Pancreas (tissue), 10 donors: ENCODE measurements around the gene LTO1. TPM values are rescaled to one million over a fixed set of nuclear protein-coding genes. Genes with fewer than 3 reads are reported as not detected.

ENCODE experiments used
- ATAC-seq, 4 donors: fragments of 200-7000 bp; cut with Tn5 transposase; one replicate each; pipeline versions ENCODE4 v1.8.0 to v1.9.1; 2020; ENCODE audit warnings: mild to moderate bottlenecking in 4 of 4, moderate library complexity in 4 of 4
- DNase-seq, 6 donors: peaks; one replicate each; pipeline ENCODE4 v3.0.0-alpha.2; 2020
- FAIRE-seq: peaks from 2 replicates; lab custom pipeline; 2012; peaks lifted over from hg19 to GRCh38; lab: Jason Lieb, UNC
- H3K27ac ChIP-seq, 4 donors: fragments of 200-600 bp; sonication (generic); 1 replicate in 3 of 4; 2 replicates in 1 of 4; pipeline versions ENCODE4 v1.5.0 to v1.8.0; 2020
- H3K27me3 ChIP-seq, 4 donors: fragments of 200-600 bp; one replicate each; pipeline ENCODE4 v1.8.0; 2021
- H3K36me3 ChIP-seq, 3 donors: fragments of 200-600 bp; sonication (generic) in 1 of 3; one replicate each; pipeline versions ENCODE4 v1.5.0 to v1.8.0; 2020 to 2021
- H3K4me1 ChIP-seq, 3 donors: fragments of 200-600 bp; one replicate each; pipeline ENCODE4 v1.8.0; 2021
- H3K4me3 ChIP-seq, 4 donors: fragments of 200-600 bp; sonication (generic) in 2 of 4; one replicate each; pipeline versions ENCODE4 v1.5.0 to v1.8.0; 2020 to 2021
- H3K9me3 ChIP-seq, 4 donors: fragments of 200-600 bp; one replicate each; pipeline ENCODE4 v1.8.0; 2021
- WGBS, 2 donors: extraction: QIAGEN DNeasy Blood & Tissue Kit; methylation state at CpG; one replicate each; pipeline ENCODE4 v1.1.7; 2013; 5-methylcytosine and 5-hydroxymethylcytosine counted together
- intact Hi-C, 3 donors: fragments of 100-400 bp; cut with DNase I; formaldehyde crosslinking; loops; one replicate each; pipeline versions ENCODE4 v1.11.1 to v1.14.2; 2022
- polyA plus RNA-seq, 2 donors: library from polyadenylated mRNA; stranded (reverse); fragments of 200-250 nt; gene quantifications; one replicate each; pipeline ENCODE4 v1.2.3, GENCODE V29; 2013
- total RNA-seq, 6 donors: library from RNA; stranded (reverse); fragmentation: NEBNext Ultra II Directional in 4 of 6; extraction: Animal tissue kit (Norgen Biotek cat#: 25700) in 4 of 6; gene quantifications; one replicate each; pipeline versions ENCODE4 v1.2.1 to v1.2.4, GENCODE V29; 2021 to 2023
- TF ChIP-seq, protein P1 (sequence below), 4 donors: fragments of 200-600 bp; sonication (generic) in 3 of 4; IDR thresholded peaks; one replicate each; pipeline versions ENCODE4 v1.5.0 to v1.8.0; 2021; ENCODE audit warnings: antibody characterized with exemption in 4 of 4
- donor health status: healthy with polysubstance abuse.
- donor health status: DM: no; HTN: no; CAD: no; lungs with moderate emphysema.
- donor health status: DM: no; HTN: no; CAD: no.
- donor health status: control.
- donor health status: control.
- donor health status: Bipolar disorder and iron deficiency.
- donor health status: DM: yes; HTN: yes; CAD: no.
- donor health status: DM: no; HTN: no; CAD: no.
- donor health status: DM: no; HTN: no; CAD: no.
- donor health status: DM: yes; HTN: yes; CAD: no.

LTO1 gene
- total and polyA plus RNA-seq, 8 donors, result 7.7 to 27.8 (median 12.2) TPM

DNA sequence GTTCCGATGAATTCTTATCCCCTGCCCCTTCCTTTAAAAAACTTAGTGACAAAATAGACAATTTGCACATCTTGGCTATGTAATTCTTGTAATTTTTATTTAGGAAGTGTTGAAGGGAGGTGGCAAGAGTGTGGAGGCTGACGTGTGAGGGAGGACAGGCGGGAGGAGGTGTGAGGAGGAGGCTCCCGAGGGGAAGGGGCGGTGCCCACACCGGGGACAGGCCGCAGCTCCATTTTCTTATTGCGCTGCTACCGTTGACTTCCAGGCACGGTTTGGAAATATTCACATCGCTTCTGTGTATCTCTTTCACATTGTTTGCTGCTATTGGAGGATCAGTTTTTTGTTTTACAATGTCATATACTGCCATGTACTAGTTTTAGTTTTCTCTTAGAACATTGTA lies 22.2 kb downstream of the LTO1 start:
- H3K4me1 ChIP-seq, result no peaks in the 10 kb centered on the region
- peaks cover 0 to 10% (median 0%) of the 10 kb centered on the region in 3 donors for H3K36me3 ChIP-seq
- 71 to 77% methylated on average over 11 of the region's 11 CpGs for WGBS, 2 donors
- no peak for ATAC-seq
- no peak for FAIRE-seq
- no peaks in the 10 kb centered on the region for H3K27me3 ChIP-seq
- H3K4me3 ChIP-seq, result no peak overlapping the region
- DNase-seq, result peak in 2 of 6 donors; percentile 8 to 13
- H3K9me3 ChIP-seq, result no peaks in the 10 kb centered on the region
- H3K27ac ChIP-seq, result no peak overlapping the region
- TF ChIP-seq, protein P1, sequence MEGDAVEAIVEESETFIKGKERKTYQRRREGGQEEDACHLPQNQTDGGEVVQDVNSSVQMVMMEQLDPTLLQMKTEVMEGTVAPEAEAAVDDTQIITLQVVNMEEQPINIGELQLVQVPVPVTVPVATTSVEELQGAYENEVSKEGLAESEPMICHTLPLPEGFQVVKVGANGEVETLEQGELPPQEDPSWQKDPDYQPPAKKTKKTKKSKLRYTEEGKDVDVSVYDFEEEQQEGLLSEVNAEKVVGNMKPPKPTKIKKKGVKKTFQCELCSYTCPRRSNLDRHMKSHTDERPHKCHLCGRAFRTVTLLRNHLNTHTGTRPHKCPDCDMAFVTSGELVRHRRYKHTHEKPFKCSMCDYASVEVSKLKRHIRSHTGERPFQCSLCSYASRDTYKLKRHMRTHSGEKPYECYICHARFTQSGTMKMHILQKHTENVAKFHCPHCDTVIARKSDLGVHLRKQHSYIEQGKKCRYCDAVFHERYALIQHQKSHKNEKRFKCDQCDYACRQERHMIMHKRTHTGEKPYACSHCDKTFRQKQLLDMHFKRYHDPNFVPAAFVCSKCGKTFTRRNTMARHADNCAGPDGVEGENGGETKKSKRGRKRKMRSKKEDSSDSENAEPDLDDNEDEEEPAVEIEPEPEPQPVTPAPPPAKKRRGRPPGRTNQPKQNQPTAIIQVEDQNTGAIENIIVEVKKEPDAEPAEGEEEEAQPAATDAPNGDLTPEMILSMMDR (IDR thresholded peaks at IDR 0.05), result no peak
- intact Hi-C loops, result loop anchor here in 1 of 3 donors (10.0 kb wide), 1 partner anchor 558 kb away; no protein-coding TSS in a partner anchor

DNA sequence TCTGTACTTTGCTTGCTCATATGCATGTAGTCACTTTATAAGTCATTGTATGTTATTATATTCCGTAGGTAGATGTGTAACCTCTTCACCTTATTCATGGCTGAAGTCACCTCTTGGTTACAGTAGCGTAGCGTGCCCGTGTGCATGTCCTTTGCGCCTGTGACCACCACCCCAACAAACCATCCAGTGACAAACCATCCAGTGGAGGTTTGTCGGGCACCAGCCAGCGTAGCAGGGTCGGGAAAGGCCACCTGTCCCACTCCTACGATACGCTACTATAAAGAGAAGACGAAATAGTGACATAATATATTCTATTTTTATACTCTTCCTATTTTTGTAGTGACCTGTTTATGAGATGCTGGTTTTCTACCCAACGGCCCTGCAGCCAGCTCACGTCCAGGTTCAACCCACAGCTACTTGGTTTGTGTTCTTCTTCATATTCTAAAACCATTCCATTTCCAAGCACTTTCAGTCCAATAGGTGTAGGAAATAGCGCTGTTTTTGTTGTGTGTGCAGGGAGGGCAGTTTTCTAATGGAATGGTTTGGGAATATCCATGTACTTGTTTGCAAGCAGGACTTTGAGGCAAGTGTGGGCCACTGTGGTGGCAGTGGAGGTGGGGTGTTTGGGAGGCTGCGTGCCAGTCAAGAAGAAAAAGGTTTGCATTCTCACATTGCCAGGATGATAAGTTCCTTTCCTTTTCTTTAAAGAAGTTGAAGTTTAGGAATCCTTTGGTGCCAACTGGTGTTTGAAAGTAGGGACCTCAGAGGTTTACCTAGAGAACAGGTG lies 23.1 kb downstream of the LTO1 start:
- H3K27ac ChIP-seq, result no peak overlapping the region
- no peak for ATAC-seq
- peaks cover 0 to 10% (median 0%) of the 10 kb centered on the region in 3 donors for H3K36me3 ChIP-seq
- TF ChIP-seq, protein P1 (IDR thresholded peaks at IDR 0.05), result no peak
- peak in 1 of 6 donors; percentile 13 for DNase-seq
- WGBS, 2 donors, result 70 to 81% methylated on average over 15 of the region's 15 CpGs
- FAIRE-seq, result no peak
- H3K4me3 ChIP-seq, result no peak overlapping the region
- intact Hi-C loops, result loop anchor here in 1 of 3 donors (10.0 kb wide), 1 partner anchor 557 kb away; no protein-coding TSS in a partner anchor
- no peaks in the 10 kb centered on the region for H3K27me3 ChIP-seq
- H3K4me1 ChIP-seq, result no peaks in the 10 kb centered on the region
- no peaks in the 10 kb centered on the region for H3K9me3 ChIP-seq

DNA sequence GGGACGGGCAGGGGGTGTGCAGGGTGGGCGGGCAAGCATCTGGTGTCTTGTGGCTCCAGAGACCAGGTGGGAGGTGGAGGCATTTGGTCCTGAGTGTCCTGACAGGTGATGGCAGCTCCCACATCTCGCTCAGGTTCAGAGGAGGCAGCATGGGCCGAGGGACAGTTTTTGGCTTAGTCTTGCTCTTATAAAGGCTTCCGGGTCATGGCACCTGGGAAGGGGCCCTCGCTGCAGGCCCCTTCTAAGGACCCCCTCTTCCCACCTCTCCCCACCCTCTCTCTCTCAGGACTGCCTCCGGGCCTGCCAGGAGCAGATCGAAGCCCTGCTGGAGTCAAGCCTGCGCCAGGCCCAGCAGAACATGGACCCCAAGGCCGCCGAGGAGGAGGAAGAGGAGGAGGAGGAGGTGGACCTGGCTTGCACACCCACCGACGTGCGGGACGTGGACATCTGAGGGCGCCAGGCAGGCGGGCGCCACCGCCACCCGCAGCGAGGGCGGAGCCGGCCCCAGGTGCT lies 24.3 kb downstream of the LTO1 start:
- H3K9me3 ChIP-seq, result no peaks in the 10 kb centered on the region
- H3K4me1 ChIP-seq, result no peaks in the 10 kb centered on the region
- ATAC-seq (no peak), FAIRE-seq (no peak), DNase-seq (peak in 1 of 6 donors; percentile 68)
- intact Hi-C loops, result loop anchor here in 1 of 3 donors (10.0 kb wide), 1 partner anchor 556 kb away; no protein-coding TSS in a partner anchor
- no peak overlapping the region for H3K27ac ChIP-seq
- TF ChIP-seq, protein P1 (IDR thresholded peaks at IDR 0.05), result no peak
- H3K27me3 ChIP-seq, result no peaks in the 10 kb centered on the region
- peaks cover 0 to 13% (median 0%) of the 10 kb centered on the region in 3 donors for H3K36me3 ChIP-seq
- H3K4me3 ChIP-seq, result no peak overlapping the region
- WGBS, 2 donors, result 61 to 64% methylated on average over 23 of the region's 23 CpGs

DNA sequence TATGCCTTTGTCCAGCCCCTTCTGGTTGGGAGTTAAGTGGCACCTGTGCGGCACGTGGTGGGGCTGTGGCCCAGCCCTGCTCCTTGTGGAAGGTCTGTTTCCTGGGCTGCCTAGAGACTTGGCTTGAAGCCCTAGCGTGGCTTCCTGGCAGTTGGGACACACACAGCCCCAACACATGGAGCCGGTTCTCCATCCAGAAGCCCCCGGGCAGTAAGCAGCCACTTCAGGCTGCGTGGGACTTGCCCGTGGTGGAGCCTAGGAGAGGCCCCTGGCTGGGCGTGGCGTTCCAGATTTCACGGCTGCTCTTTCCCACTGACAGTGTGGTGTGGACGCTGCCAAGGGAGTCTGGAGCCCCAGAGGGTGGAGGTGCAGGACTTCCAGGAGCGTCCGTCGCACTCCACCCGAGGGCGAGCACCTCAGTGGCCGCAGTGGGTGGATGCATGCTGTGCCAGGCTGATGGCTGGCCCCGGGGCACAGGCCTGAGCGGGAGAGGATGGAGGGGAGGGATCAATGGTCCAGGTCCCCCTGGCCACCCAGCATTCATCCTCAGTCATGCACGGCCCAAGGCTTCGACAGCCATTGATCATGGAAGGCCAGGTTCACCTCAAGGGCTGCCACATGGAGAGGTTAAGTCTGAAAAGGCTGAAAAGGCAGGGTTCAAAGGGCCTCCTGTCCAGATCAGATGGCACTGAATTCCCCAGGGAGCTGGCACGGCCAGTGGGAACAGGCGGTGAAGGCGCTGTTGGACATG lies 24.9 kb downstream of the LTO1 start:
- Histone ChIP-seq H3K4me1 (peaks cover 0 to 2% (median 0%) of the 10 kb centered on the region in 3 donors), H3K27ac (no peak overlapping the region), H3K9me3 (no peaks in the 10 kb centered on the region), H3K36me3 (peaks cover 0 to 16% (median 0%) of the 10 kb centered on the region in 3 donors), H3K4me3 (no peak overlapping the region), H3K27me3 (no peaks in the 10 kb centered on the region)
- DNase-seq, result peak in 1 of 6 donors; percentile 59
- TF ChIP-seq, protein P1 (IDR thresholded peaks at IDR 0.05), result no peak
- intact Hi-C loops, result loop anchor here in 1 of 3 donors (10.0 kb wide), 1 partner anchor 555 kb away; no protein-coding TSS in a partner anchor
- no peak for FAIRE-seq
- 69 to 80% methylated on average over 24 of the region's 24 CpGs for WGBS, 2 donors
- peak in 1 of 4 donors; percentile 7 for ATAC-seq
